ENCODE data around the gene SORBS2. TPM values are rescaled to one million over a fixed set of nuclear protein-coding genes. Genes with fewer than 3 reads are reported as not detected.

SORBS2 gene
- total and polyA plus RNA-seq, 2 donors (not counting 3 experiments of a cell fraction or from before 2014, with no cell fraction given) = 69.8 to 82.5 TPM

- peak overlapping the region; percentile 66 for H2AFZ ChIP-seq (ENCODE audit: low read depth, low read length)
- H4K20me1 ChIP-seq (replicated peaks; ENCODE audit: control insufficient read depth, extremely low read depth, insufficient read depth, low read length) = no peaks in the 10 kb centered on the region
- no peaks in the 10 kb centered on the region for H3K27me3 ChIP-seq (ENCODE audit: control insufficient read depth in 2 of 2, insufficient read depth in 2 of 2, low read length in 2 of 2)
- FAIRE-seq (peak; percentile 99), DNase-seq (ENCODE audit: low read depth, low spot score) (peak; percentile 84)
- CTCF ChIA-PET = interaction anchor here (0.8 to 1.3 kb wide), 9 partner anchors 8 to 465 kb away, joined by 3 to 7 read pairs (median 3); no protein-coding TSS in a partner anchor
- H3K9me3 ChIP-seq (replicated peaks; ENCODE audit: control insufficient read depth, insufficient read depth, low read length) = no peaks in the 10 kb centered on the region
- BruUV-seq (replicated peaks) = no TSS peak
- H3K9me1 ChIP-seq (replicated peaks; ENCODE audit: control insufficient read depth, extremely low read depth, insufficient read depth, low read length) = no peaks in the 10 kb centered on the region
- no peaks in the 10 kb centered on the region for H3K79me2 ChIP-seq (ENCODE audit: control insufficient read depth, insufficient read depth, low read length)
- TF ChIP-seq FOS (IDR thresholded peaks at IDR 0.05; ENCODE audit: borderline replicate concordance, insufficient read depth, low read length) (peak; percentile 69), POLR2AphosphoS5 (IDR thresholded peaks at IDR 0.05; ENCODE audit: insufficient read depth, low read depth, low read length) (peak; percentile 72), MAX (IDR thresholded peaks at IDR 0.05; ENCODE audit: insufficient read depth, insufficient read length) (no peak), JUN (IDR thresholded peaks at IDR 0.05; ENCODE audit: borderline replicate concordance, insufficient read depth, insufficient read length, low read depth) (no peak), EZH2 (IDR thresholded peaks at IDR 0.05; ENCODE audit: borderline replicate concordance, low read depth, low read length, severe bottlenecking) (no peak), GATA2 (IDR thresholded peaks at IDR 0.05; ENCODE audit: insufficient read depth, insufficient read length, low read depth, low read length) (peak; percentile 67), MYC (IDR thresholded peaks at IDR 0.05; ENCODE audit: low read depth, low read length) (no peak), POLR2A (IDR thresholded peaks at IDR 0.05; ENCODE audit: low read depth, low read length) (peak; percentile 45)
- TF ChIP-seq, protein P1, sequence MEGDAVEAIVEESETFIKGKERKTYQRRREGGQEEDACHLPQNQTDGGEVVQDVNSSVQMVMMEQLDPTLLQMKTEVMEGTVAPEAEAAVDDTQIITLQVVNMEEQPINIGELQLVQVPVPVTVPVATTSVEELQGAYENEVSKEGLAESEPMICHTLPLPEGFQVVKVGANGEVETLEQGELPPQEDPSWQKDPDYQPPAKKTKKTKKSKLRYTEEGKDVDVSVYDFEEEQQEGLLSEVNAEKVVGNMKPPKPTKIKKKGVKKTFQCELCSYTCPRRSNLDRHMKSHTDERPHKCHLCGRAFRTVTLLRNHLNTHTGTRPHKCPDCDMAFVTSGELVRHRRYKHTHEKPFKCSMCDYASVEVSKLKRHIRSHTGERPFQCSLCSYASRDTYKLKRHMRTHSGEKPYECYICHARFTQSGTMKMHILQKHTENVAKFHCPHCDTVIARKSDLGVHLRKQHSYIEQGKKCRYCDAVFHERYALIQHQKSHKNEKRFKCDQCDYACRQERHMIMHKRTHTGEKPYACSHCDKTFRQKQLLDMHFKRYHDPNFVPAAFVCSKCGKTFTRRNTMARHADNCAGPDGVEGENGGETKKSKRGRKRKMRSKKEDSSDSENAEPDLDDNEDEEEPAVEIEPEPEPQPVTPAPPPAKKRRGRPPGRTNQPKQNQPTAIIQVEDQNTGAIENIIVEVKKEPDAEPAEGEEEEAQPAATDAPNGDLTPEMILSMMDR (IDR thresholded peaks at IDR 0.05; ENCODE audit: extremely low read depth in 1 of 2, insufficient read depth in 1 of 2, low read depth in 1 of 2, low read length in 2 of 2) = no peak
- intact Hi-C loops (cut with micrococcal nuclease) = loop anchor here (1.0 kb wide), 2 partner anchors 60 to 102 kb away; partner anchors contain the start of gene CCDC110
- H3K4me2 ChIP-seq (ENCODE audit: insufficient read depth, low read length) = peak overlapping the region; percentile 33
- dilution Hi-C loops (cut with MboI; ENCODE audit: extremely low pct_ligation_motif_present, low sequenced_read_pairs) = no loop called here
- peak overlapping the region; percentile 75 for H3K27ac ChIP-seq (ENCODE audit: insufficient read depth, low read depth, low read length)
- H3K4me1 ChIP-seq (ENCODE audit: control insufficient read depth, extremely low read depth, insufficient read depth, low read length) = peaks cover 13% of the 10 kb centered on the region
- POLR2A ChIA-PET = interaction anchor here (0.9 kb wide), 1 partner anchor 38 kb away, joined by 4 read pairs; the partner anchor contains the start of gene PDLIM3
- H3K36me3 ChIP-seq (ENCODE audit: control insufficient read depth in 2 of 2, extremely low read depth in 1 of 2, insufficient read depth in 2 of 2, low read length in 2 of 2) = no peaks in the 10 kb centered on the region
- H3K4me3 ChIP-seq (replicated peaks in 1 of 3; ENCODE audit: insufficient read depth in 1 of 3, low read depth in 1 of 3, low read length in 3 of 3) = no peak overlapping the region
- peak overlapping the region; percentile 35 for H3K9ac ChIP-seq (replicated peaks; ENCODE audit: extremely low read depth, insufficient read depth, low read length)
These were observed 238.3 kb downstream of the SORBS2 start for GRCh38 chr4:185573651-185574199.

Measured in endothelial cell of umbilical vein (primary cell).